Activated CD8-positive, alpha-beta memory T cell treated with anti-CD3 and anti-CD28 coated beads, Interleukin-2, amount 50 U/mL, for 1 hour (primary cell): ENCODE results near the gene PIWIL4.

Experiments used
- DNase-seq: peaks from one replicate; pipeline ENCODE4 v3.0.0-alpha.2; 2020; ENCODE audit errors: extremely low read depth

Gene PIWIL4

GRCh38 chr11:94662846-94663390, 95.8 kb downstream of the PIWIL4 start:
- no peak for DNase-seq

- no peak for DNase-seq
Measured at GRCh38 chr11:94664346-94664745, 97.2 kb downstream of the PIWIL4 start.

DNA sequence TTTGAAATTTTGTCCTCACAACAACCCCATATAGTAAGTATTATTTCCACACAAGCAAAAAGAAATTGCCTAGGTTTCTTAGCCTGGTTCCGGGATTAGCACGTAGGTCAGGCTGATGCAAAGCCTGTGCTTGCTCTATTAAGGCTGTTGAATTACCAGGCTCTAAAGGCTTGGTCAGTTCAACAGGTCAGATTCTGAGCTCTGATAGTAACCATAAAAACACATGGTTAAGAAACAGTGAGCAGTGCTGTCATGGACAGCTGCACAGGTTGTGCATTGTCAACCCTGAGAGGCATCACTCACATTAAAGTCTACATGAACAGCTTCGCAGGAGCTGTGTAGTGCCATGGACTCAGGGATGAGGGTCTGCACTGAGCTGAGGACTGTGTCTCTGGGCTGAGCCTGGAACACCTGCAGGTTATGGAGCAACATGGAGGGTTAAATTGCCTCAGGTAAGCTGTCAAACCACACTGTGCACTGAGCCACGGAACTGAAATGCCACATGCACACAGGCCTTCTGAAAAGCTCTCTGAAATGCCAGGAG, 98.0 kb downstream of the PIWIL4 start:
- no peak for DNase-seq

- DNase-seq, result no peak
Measured at GRCh38 chr11:94666792-94667721, 99.9 kb downstream of the PIWIL4 start.

DNA sequence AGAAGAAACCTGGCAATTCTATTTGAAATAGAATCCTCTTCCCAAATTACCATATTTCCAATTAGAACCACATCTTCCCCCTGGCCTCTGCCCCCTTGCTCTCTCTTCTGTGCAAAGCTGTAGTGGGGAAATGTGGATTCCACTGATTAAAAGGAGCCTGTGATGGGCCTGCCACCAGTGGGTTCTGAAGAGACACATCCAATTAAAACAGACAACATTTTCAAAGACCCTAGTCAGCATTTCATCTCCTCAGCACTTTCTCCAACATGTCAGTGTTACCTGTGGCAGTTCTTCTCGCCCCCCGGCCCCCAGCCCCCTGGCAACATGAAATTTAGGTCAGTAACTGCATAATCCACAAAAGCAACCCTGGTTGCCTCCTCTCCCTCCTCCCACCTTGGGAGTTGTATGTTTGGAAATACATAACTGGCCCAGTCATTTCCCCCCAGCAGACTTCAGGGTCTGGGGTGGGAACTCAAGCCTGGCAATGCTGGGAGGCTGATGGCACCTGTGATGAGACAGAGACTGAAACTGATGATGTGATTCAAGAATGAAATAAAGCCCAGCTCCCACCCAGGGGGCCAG, 101.1 kb downstream of the PIWIL4 start:
- DNase-seq, result no peak

- DNase-seq, result no peak
Measured at GRCh38 chr11:94669023-94669422, 101.9 kb downstream of the PIWIL4 start.
